ENCODE data around the gene INPP5E.
"Not testable (repeated sequence)": the region's sequence is repeated elsewhere in the genome, so short reads cannot be mapped to it uniquely, and the experiment has no call there.

INPP5E gene

GRCh38 chr9:136429075-136429628 lies 10.5 kb downstream of the INPP5E start:
- no peak for DNase-seq

- no peak for DNase-seq
Observed at GRCh38 chr9:136426787-136427186, 12.9 kb downstream of the INPP5E start.

GRCh38 chr9:136425367-136425766 lies 14.3 kb downstream of the INPP5E start:
- DNase-seq, result not testable (repeated sequence)

- no peak for DNase-seq
Observed at GRCh38 chr9:136424750-136425362, 14.8 kb downstream of the INPP5E start.

- no peak for DNase-seq
Observed at GRCh38 chr9:136423432-136424146, 16.1 kb downstream of the INPP5E start.

GRCh38 chr9:136422876-136423275 lies 16.8 kb downstream of the INPP5E start:
- no peak for DNase-seq

- DNase-seq, result no peak
Observed at GRCh38 chr9:136421791-136422190, 17.9 kb downstream of the INPP5E start.

- DNase-seq, result no peak
Observed at GRCh38 chr9:136419092-136419420, 20.6 kb downstream of the INPP5E start.

GRCh38 chr9:136418182-136419091 lies 21.2 kb downstream of the INPP5E start:
- DNase-seq, result no peak

- no peak for DNase-seq
Observed at GRCh38 chr9:136416914-136417313, 22.7 kb downstream of the INPP5E start.

GRCh38 chr9:136416427-136416826 lies 23.2 kb downstream of the INPP5E start:
- DNase-seq, result no peak

GRCh38 chr9:136412962-136413361 lies 26.7 kb downstream of the INPP5E start:
- no peak for DNase-seq

GRCh38 chr9:136411378-136411777 lies 28.3 kb downstream of the INPP5E start:
- DNase-seq, result no peak

GRCh38 chr9:136410500-136411287 lies 29.0 kb downstream of the INPP5E start, which contains the start of the genes ENTR1 and PMPCA:
TSS of gene ENTR1 (minus strand) at chr9:136410614. CDS start at chr9:136410397, 217 bp downstream.
TSS of gene PMPCA (plus strand) at chr9:136410658. CDS start at chr9:136410669, 11 bp downstream.
- peak; percentile 77 for DNase-seq

- DNase-seq, result no peak
Observed at GRCh38 chr9:136409557-136410455, 29.8 kb downstream of the INPP5E start.

- DNase-seq, result no peak
Observed at GRCh38 chr9:136407911-136408310, 31.7 kb downstream of the INPP5E start.

GRCh38 chr9:136407061-136407460 lies 32.6 kb downstream of the INPP5E start:
- DNase-seq, result not testable (repeated sequence)

- DNase-seq, result not testable (repeated sequence)
Observed at GRCh38 chr9:136405904-136406303, 33.7 kb downstream of the INPP5E start.

- DNase-seq, result no peak
Observed at GRCh38 chr9:136405481-136405880, 34.2 kb downstream of the INPP5E start.

GRCh38 chr9:136404801-136405136 lies 34.9 kb downstream of the INPP5E start:
- DNase-seq, result no peak

Data from GOT3 (cell line).